Neural cell (in vitro differentiated cells): Measurements from ENCODE around the gene LEP. TPM values are rescaled to one million over a fixed set of nuclear protein-coding genes. Genes with fewer than 3 reads are reported as not detected.

ENCODE experiments used
- H2AFZ ChIP-seq: fragments of 200-600, 300-800 bp; sonication (generic), shearing (Covaris generic); 2 replicates; pipeline ENCODE4 v1.6.0; 2014; ENCODE audit warnings: low read depth, mild to moderate bottlenecking, antibody characterized with exemption, low read length, moderate library complexity
- H3F3A ChIP-seq: fragments of 200-600 bp; shearing (Covaris generic); 2 replicates; pipeline ENCODE4 v1.6.1; 2016; ENCODE audit warnings: mild to moderate bottlenecking, moderate library complexity, mixed read lengths, antibody characterized with exemption, low read length; ENCODE audit not compliant: insufficient read depth, poor library complexity, severe bottlenecking
- H3K27ac ChIP-seq: fragments of 200-600, 300-800 bp; sonication (generic), shearing (Covaris generic); 2 replicates; pipeline ENCODE4 v1.5.1; 2014; ENCODE audit warnings: mild to moderate bottlenecking, low read length, moderate library complexity
- H3K27me3 ChIP-seq: fragments of 300-800, 200-600 bp; sonication (generic), shearing (Covaris generic); 2 replicates; pipeline ENCODE4 v1.6.0; 2014; ENCODE audit warnings: mild to moderate bottlenecking, low read depth, low read length, moderate library complexity; ENCODE audit not compliant: insufficient read depth
- H3K36me3 ChIP-seq: fragments of 300-800, 200-600 bp; sonication (generic), shearing (Covaris generic); 2 replicates; pipeline ENCODE4 v1.5.1; 2014; ENCODE audit warnings: mild to moderate bottlenecking, antibody characterized with exemption, low read length, moderate library complexity; ENCODE audit not compliant: insufficient read depth
- H3K4me2 ChIP-seq: fragments of 300-800, 200-600 bp; sonication (generic), shearing (Covaris generic); 2 replicates; pipeline ENCODE4 v1.6.0; 2014; ENCODE audit warnings: mild to moderate bottlenecking, low read length
- H3K4me3 ChIP-seq: fragments of 300-800, 200-600 bp; sonication (generic), shearing (Covaris generic); 2 replicates; pipeline ENCODE4 v1.5.1; 2014; ENCODE audit warnings: mild to moderate bottlenecking, low read length, moderate library complexity
- H3K79me2 ChIP-seq: fragments of 200-600 bp; shearing (Covaris generic); replicated peaks from 2 replicates; pipeline ENCODE4 v1.6.0; 2014; ENCODE audit warnings: mild to moderate bottlenecking, low read length, moderate library complexity; ENCODE audit not compliant: insufficient read depth
- H3K9ac ChIP-seq: fragments of 300-800, 200-600 bp; sonication (generic), shearing (Covaris generic); 2 replicates; pipeline ENCODE4 v1.6.1; 2016; ENCODE audit warnings: mild to moderate bottlenecking, low read length, mixed read lengths
- H3K9me2 ChIP-seq: fragments of 200-600 bp; shearing (Covaris generic); 2 replicates; pipeline ENCODE4 v1.6.1; 2016; ENCODE audit warnings: mild to moderate bottlenecking, low read length, mixed read lengths; ENCODE audit not compliant: insufficient read depth
- H3K9me3 ChIP-seq: fragments of 200-600, 300-800 bp; sonication (generic), shearing (Covaris generic); 2 replicates; pipeline ENCODE4 v1.6.1; 2016; ENCODE audit warnings: mild to moderate bottlenecking, mixed run types, low read length, moderate library complexity, mixed read lengths
- H4K20me1 ChIP-seq: fragments of 200-600 bp; shearing (Covaris generic); 2 replicates; pipeline ENCODE4 v1.6.1; 2016; ENCODE audit warnings: mild to moderate bottlenecking, mixed run types; ENCODE audit not compliant: insufficient read depth
- CTCF ChIP-seq: fragments of 450-650 bp; IDR thresholded peaks from 2 replicates; pipeline ENCODE4 v1.5.1; 2014; ENCODE audit warnings: antibody characterized with exemption, mild to moderate bottlenecking, moderate library complexity; ENCODE audit not compliant: poor library complexity, severe bottlenecking
- EP300 ChIP-seq: fragments of 450-650 bp; conservative IDR thresholded peaks from 2 replicates; pipeline ENCODE4 v1.6.1; 2014; ENCODE audit warnings: antibody characterized with exemption, mild to moderate bottlenecking, moderate library complexity; ENCODE audit not compliant: poor library complexity, severe bottlenecking
- EZH2 ChIP-seq: fragments of 200-600, 300-800 bp; shearing (Covaris generic), sonication (generic); IDR thresholded peaks from 2 replicates; pipeline ENCODE4 v1.6.1; 2014; ENCODE audit warnings: antibody characterized with exemption, low read length, borderline replicate concordance, mild to moderate bottlenecking; ENCODE audit not compliant: insufficient read depth, poor library complexity, severe bottlenecking
- MXI1 ChIP-seq: fragments of 450-650 bp; conservative IDR thresholded peaks from 2 replicates; pipeline ENCODE4 v1.6.1; 2014; ENCODE audit warnings: antibody characterized with exemption, mild to moderate bottlenecking; ENCODE audit not compliant: poor library complexity, severe bottlenecking
- POLR2AphosphoS5 ChIP-seq: IDR thresholded peaks from 2 replicates; pipeline ENCODE4 v1.6.1; 2012
- RAD21 ChIP-seq: fragments of 450-650 bp; conservative IDR thresholded peaks from 2 replicates; pipeline ENCODE4 v1.6.1; 2014; ENCODE audit warnings: antibody characterized with exemption, mild to moderate bottlenecking, moderate library complexity
- REST ChIP-seq: IDR thresholded peaks from 2 replicates; pipeline ENCODE4 v1.6.1; 2012; ENCODE audit warnings: borderline replicate concordance
- SMC3 ChIP-seq: fragments of 450-650 bp; conservative IDR thresholded peaks from 2 replicates; pipeline ENCODE4 v1.6.1; 2014; ENCODE audit warnings: antibody characterized with exemption, mild to moderate bottlenecking, moderate library complexity; ENCODE audit not compliant: poor library complexity
- TAF1 ChIP-seq: IDR thresholded peaks from 2 replicates; pipeline ENCODE4 v1.6.1; 2012; ENCODE audit warnings: low read depth
- polyA plus RNA-seq: library from polyadenylated mRNA; depleted of rRNA; stranded (reverse); fragments of >200 nt; gene quantifications from 2 replicates; pipeline ENCODE4 v1.2.3, GENCODE V29; 2014

Gene LEP
- polyA plus RNA-seq, 1 donor from 2014 or later, result not detected

- Histone ChIP-seq H3K9me3 (peaks cover 16% of the 10 kb centered on the region), H3K9me2 (no peaks in the 10 kb centered on the region), H3K4me2 (no peak overlapping the region), H3K36me3 (no peaks in the 10 kb centered on the region), H3F3A (no peaks in the 10 kb centered on the region), H2AFZ (no peak overlapping the region), H3K79me2 (no peaks in the 10 kb centered on the region), H3K27ac (no peak overlapping the region), H4K20me1 (no peaks in the 10 kb centered on the region), H3K9ac (no peak overlapping the region), H3K4me3 (no peak overlapping the region), H3K27me3 (no peaks in the 10 kb centered on the region)
- TF ChIP-seq TAF1 (no peak), SMC3 (no peak), REST (no peak), CTCF (no peak), EP300 (no peak), RAD21 (no peak), EZH2 (no peak), MXI1 (no peak), POLR2AphosphoS5 (no peak)
Observed at GRCh38 chr7:128194533-128195282, 46.4 kb upstream of the LEP start.

- peaks cover 16% of the 10 kb centered on the region for H3K9me3 ChIP-seq
- H3K9me2 ChIP-seq, result no peaks in the 10 kb centered on the region
- no peak overlapping the region for H3K4me2 ChIP-seq
- no peak overlapping the region for H3K27ac ChIP-seq
- H2AFZ ChIP-seq, result no peak overlapping the region
- no peak overlapping the region for H3K9ac ChIP-seq
- peaks cover 27% of the 10 kb centered on the region for H3K27me3 ChIP-seq
- no peaks in the 10 kb centered on the region for H3F3A ChIP-seq
- no peak overlapping the region for H3K4me3 ChIP-seq
- TF ChIP-seq POLR2AphosphoS5, result no peak
- no peak for TF ChIP-seq SMC3
- no peak for TF ChIP-seq TAF1
- no peak for TF ChIP-seq CTCF
- TF ChIP-seq EP300, result no peak
- no peak for TF ChIP-seq MXI1
- TF ChIP-seq EZH2, result no peak
- TF ChIP-seq RAD21, result no peak
- TF ChIP-seq REST, result no peak
- no peaks in the 10 kb centered on the region for H4K20me1 ChIP-seq
- no peaks in the 10 kb centered on the region for H3K79me2 ChIP-seq
- H3K36me3 ChIP-seq, result no peaks in the 10 kb centered on the region
Observed at GRCh38 chr7:128197589-128197988, 43.5 kb upstream of the LEP start.
